Measurements from ENCODE around the gene SFTPA1. TPM values are rescaled to one million over a fixed set of nuclear protein-coding genes. Genes with fewer than 3 reads are reported as not detected.
"Not testable (repeated sequence)": the region's sequence is repeated elsewhere in the genome, so short reads cannot be mapped to it uniquely, and the experiment has no call there.

The SFTPA1 gene
- total RNA-seq, 2 donors from 2014 or later, result not detected

DNA sequence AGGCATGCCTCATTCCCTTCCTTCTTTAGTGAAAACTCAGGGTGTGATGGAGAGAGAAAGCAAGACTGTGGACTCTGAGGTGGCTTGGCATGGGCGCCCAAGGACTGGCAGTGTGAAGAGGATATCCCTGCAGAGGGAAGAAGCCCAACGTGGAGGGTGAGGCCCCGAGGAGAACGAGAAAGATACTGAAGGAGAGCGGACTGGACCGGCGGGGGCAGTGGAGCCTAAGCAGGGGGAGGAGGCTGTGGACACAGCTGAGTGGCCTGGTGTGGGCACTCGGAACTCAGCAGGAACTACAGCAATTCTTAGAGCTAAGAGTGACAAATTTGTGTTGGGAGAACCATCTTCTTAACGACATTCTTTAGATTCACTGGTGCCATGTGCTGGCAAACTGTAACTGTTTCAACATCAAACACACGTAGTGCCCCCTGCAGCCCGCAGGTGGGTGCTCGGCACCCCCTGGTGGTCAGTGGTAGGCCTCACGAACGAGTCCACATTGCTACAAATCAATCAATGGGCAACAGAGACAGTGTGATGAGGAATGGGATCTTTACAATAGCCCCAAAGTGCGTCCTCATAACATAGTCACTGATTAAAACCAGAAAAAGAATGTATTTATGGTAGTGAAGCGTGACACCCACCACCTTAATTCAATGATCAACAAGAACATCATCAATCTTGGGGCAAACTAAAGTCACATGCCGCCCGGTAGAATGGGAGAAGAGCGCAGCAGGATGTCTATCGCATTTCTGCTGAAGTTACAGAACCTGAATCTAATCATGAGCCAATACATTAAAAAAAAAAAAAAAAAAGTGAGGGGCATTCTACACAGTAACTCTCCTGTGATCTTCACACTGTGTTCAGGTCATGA lies 2.0 kb upstream of the SFTPA1 start:
- no peak overlapping the region for H3K27ac ChIP-seq
- no peaks in the 10 kb centered on the region for H3K9me3 ChIP-seq
- no peak for ATAC-seq (ENCODE audit: insufficient number of reproducible peaks, low FRiP score, low read depth)
- H3K36me3 ChIP-seq, result no peaks in the 10 kb centered on the region
- DNase-seq (ENCODE audit: low spot score), result no peak
- no peaks in the 10 kb centered on the region for H3K27me3 ChIP-seq (replicated peaks; ENCODE audit: insufficient read depth)
- H3K4me3 ChIP-seq, result no peak overlapping the region
- no peaks in the 10 kb centered on the region for H3K4me1 ChIP-seq (ENCODE audit: control insufficient read depth in 1 of 2, low read depth in 2 of 2)
- TF ChIP-seq, protein P1, sequence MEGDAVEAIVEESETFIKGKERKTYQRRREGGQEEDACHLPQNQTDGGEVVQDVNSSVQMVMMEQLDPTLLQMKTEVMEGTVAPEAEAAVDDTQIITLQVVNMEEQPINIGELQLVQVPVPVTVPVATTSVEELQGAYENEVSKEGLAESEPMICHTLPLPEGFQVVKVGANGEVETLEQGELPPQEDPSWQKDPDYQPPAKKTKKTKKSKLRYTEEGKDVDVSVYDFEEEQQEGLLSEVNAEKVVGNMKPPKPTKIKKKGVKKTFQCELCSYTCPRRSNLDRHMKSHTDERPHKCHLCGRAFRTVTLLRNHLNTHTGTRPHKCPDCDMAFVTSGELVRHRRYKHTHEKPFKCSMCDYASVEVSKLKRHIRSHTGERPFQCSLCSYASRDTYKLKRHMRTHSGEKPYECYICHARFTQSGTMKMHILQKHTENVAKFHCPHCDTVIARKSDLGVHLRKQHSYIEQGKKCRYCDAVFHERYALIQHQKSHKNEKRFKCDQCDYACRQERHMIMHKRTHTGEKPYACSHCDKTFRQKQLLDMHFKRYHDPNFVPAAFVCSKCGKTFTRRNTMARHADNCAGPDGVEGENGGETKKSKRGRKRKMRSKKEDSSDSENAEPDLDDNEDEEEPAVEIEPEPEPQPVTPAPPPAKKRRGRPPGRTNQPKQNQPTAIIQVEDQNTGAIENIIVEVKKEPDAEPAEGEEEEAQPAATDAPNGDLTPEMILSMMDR (IDR thresholded peaks at IDR 0.05), result peak; percentile 19

DNA sequence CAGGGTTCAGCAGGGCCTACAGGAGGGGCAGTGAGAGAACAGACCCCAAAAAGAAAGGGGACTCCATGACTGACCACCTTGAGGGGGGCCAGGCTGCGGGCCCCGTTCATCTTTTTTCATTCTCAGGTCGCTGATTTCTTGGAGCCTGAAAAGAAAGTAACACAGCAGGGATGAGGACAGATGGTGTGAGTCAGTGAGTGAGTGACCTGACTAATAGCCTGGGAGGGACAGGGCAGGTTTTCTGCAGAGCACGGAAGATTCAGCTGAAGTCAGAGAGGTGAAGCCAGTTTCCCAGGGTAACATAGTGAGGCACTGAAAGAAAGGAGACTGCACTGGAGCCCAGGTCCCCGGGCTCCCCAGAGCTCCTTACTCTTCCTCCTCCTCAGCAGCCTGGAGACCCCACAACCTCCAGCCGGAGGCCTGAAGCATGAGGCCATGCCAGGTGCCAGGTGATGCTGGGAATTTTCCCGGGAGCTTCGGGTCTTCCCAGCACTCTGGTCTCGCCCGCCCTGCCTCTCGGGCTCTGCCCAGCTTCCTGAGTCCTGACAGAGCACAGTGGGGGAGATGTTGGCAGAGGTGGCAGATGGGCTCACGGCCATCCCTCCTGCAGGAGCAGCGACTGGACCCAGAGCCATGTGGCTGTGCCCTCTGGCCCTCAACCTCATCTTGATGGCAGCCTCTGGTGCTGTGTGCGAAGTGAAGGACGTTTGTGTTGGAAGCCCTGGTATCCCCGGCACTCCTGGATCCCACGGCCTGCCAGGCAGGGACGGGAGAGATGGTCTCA lies 646 bp downstream of the SFTPA1 start:
- H3K27me3 ChIP-seq (replicated peaks; ENCODE audit: insufficient read depth); DNase-seq (ENCODE audit: low spot score); H3K4me3 ChIP-seq; H3K36me3 ChIP-seq; H3K9me3 ChIP-seq; H3K4me1 ChIP-seq (ENCODE audit: control insufficient read depth in 1 of 2, low read depth in 2 of 2); H3K27ac ChIP-seq; ATAC-seq (ENCODE audit: insufficient number of reproducible peaks, low FRiP score, low read depth): not testable (repeated sequence)

DNA sequence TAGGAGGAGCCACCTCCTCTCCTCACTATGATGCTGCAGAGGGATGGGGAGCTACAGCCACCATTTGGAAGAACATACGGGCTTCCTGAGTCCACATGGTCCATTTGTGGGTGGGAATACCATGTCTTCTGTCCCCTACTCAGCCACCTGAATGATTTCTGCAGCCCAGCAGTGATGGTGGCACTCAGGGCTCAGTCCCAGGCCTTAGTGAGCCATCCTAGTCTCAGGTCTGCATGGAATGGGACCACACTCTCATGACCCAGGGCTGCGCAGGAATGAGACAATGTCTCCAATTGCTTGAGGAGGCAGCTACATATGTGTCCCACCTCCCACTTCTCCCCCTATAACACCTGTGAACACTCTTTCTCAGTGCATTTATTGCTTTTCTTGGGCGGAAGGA lies 4.8 kb downstream of the SFTPA1 start:
- no peaks in the 10 kb centered on the region for H3K27me3 ChIP-seq (replicated peaks; ENCODE audit: insufficient read depth)
- no peak overlapping the region for H3K4me3 ChIP-seq
- TF ChIP-seq, protein P1 (IDR thresholded peaks at IDR 0.05), result no peak
- no peaks in the 10 kb centered on the region for H3K36me3 ChIP-seq
- H3K9me3 ChIP-seq, result no peaks in the 10 kb centered on the region
- ATAC-seq (ENCODE audit: insufficient number of reproducible peaks, low FRiP score, low read depth) (no peak), DNase-seq (ENCODE audit: low spot score) (no peak)
- no peaks in the 10 kb centered on the region for H3K4me1 ChIP-seq (ENCODE audit: control insufficient read depth in 1 of 2, low read depth in 2 of 2)
- H3K27ac ChIP-seq, result no peak overlapping the region

DNA sequence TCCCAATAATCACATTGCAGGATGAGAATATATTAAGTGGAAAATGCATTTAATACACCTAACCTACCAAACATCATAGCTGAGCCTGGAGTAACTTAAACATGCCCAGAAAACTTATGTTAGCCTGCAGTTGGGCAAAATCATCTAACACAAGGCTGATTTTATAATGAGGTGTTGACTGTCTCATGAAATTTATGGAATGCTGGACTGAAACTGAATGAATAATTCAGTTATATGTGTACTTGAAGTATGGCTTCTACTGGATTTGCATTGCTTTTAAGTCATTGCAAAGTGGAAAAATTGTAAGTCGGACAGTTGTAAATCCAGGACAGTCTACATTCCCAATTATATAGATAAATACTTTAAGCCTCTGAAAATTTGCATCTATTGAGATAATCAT lies 5.4 kb downstream of the SFTPA1 start:
- H3K4me1 ChIP-seq (ENCODE audit: control insufficient read depth in 1 of 2, low read depth in 2 of 2), result no peaks in the 10 kb centered on the region
- H3K36me3 ChIP-seq, result no peaks in the 10 kb centered on the region
- H3K4me3 ChIP-seq, result no peak overlapping the region
- ATAC-seq (ENCODE audit: insufficient number of reproducible peaks, low FRiP score, low read depth), result no peak
- no peak for DNase-seq (ENCODE audit: low spot score)
- no peak overlapping the region for H3K27ac ChIP-seq
- no peaks in the 10 kb centered on the region for H3K9me3 ChIP-seq
- no peaks in the 10 kb centered on the region for H3K27me3 ChIP-seq (replicated peaks; ENCODE audit: insufficient read depth)
- TF ChIP-seq, protein P1 (IDR thresholded peaks at IDR 0.05), result no peak

DNA sequence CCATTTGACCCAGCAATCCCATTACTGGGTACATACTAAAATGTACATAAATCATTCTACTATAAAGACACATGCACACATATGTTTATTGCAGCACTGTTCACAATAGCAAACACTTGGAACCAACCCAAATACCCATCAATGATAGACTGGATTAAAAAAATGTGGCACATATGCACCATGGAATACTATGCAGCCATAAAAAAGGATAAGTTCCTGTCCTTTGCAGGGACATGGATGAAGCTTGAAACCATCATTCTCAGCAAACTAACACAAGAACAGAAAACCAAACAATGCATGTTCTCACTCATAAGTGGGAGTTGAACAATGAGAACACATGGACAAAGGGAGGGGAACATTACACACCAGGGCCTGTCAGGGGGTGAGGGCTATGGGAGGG lies 12.9 kb downstream of the SFTPA1 start:
- H3K9me3 ChIP-seq; DNase-seq (ENCODE audit: low spot score); H3K36me3 ChIP-seq; H3K27me3 ChIP-seq (replicated peaks; ENCODE audit: insufficient read depth); H3K4me3 ChIP-seq; H3K27ac ChIP-seq; ATAC-seq (ENCODE audit: insufficient number of reproducible peaks, low FRiP score, low read depth); H3K4me1 ChIP-seq (ENCODE audit: control insufficient read depth in 1 of 2, low read depth in 2 of 2): not testable (repeated sequence)

DNA sequence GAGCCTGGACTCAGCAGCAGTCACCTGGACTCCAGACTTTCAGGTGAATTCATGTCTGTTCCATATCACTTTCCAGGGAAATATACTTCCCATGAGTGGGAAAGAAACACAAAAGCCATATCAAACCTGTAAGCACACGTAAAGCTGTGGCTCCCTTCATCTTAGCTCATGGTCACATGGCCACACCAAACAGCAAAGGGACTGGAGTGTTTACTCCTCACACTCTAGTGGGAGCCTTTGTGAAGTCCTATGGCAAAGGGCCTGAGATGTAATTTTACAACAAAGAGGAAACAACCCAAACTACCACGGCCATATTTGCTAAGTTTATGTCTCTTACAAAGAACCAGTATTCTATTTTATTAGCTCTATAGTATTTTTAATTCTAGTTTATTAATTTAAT lies 16.3 kb downstream of the SFTPA1 start:
- H3K27ac ChIP-seq, result no peak overlapping the region
- no peaks in the 10 kb centered on the region for H3K9me3 ChIP-seq
- ATAC-seq (ENCODE audit: insufficient number of reproducible peaks, low FRiP score, low read depth) (no peak), DNase-seq (ENCODE audit: low spot score) (no peak)
- TF ChIP-seq, protein P1 (IDR thresholded peaks at IDR 0.05), result no peak
- no peaks in the 10 kb centered on the region for H3K4me1 ChIP-seq (ENCODE audit: control insufficient read depth in 1 of 2, low read depth in 2 of 2)
- no peaks in the 10 kb centered on the region for H3K36me3 ChIP-seq
- no peaks in the 10 kb centered on the region for H3K27me3 ChIP-seq (replicated peaks; ENCODE audit: insufficient read depth)
- no peak overlapping the region for H3K4me3 ChIP-seq
